Prostate gland (tissue), 2 donors: ENCODE data around the gene HPCAL4. TPM values are rescaled to one million over a fixed set of nuclear protein-coding genes. Genes with fewer than 3 reads are reported as not detected.

Source experiments
- DNase-seq: peaks from one replicate; pipeline ENCODE4 v3.0.0-alpha.2; 2019; ENCODE audit warnings: low spot score
- H3K27ac ChIP-seq, 2 donors: fragments of 200-600 bp; sonication (generic); 2 replicates each; pipeline ENCODE4 v1.5.1; 2017 to 2019
- H3K27me3 ChIP-seq: fragments of 200-600 bp; sonication (generic); replicated peaks from 2 replicates; pipeline ENCODE4 v1.5.1; 2019; ENCODE audit not compliant: insufficient read depth
- H3K36me3 ChIP-seq, 2 donors: fragments of 200-600 bp; sonication (generic); 1 replicate in 1 of 2; 2 replicates in 1 of 2; pipeline versions ENCODE4 v1.5.1 to v1.8.1; 2017 to 2019
- H3K4me1 ChIP-seq: fragments of 200-600 bp; sonication (generic); replicated peaks from 2 replicates; pipeline ENCODE4 v1.5.1; 2019
- H3K4me3 ChIP-seq, 2 donors: fragments of 200-600 bp; sonication (generic); 2 replicates each; pipeline ENCODE4 v1.5.1; 2017 to 2019
- H3K9me3 ChIP-seq: fragments of 200-600 bp; sonication (generic); 2 replicates; pipeline ENCODE4 v1.5.1; 2017
- POLR2A ChIP-seq: fragments of 450-650 bp; IDR thresholded peaks from one replicate; pipeline ENCODE4 v1.6.1; 2016; ENCODE audit warnings: antibody characterized with exemption, mild to moderate bottlenecking
- POLR2AphosphoS5 ChIP-seq: sonication (generic); formaldehyde crosslinking; IDR thresholded peaks from one replicate; pipeline ENCODE4 v1.6.1; 2017; ENCODE audit warnings: antibody characterized with exemption
- WGBS: methylation state at CpG from one replicate; pipeline ENCODE4 v1.1.5; 2018; 5-methylcytosine and 5-hydroxymethylcytosine counted together
- intact Hi-C: fragments of 100-400 bp; cut with DNase I; formaldehyde crosslinking; loops from one replicate; pipeline ENCODE4 v1.14.2; 2022
- small RNA-seq, 2 donors: library from RNA; depleted of rRNA; stranded (forward); fragments of <200 nt; gene quantifications; one replicate each; pipeline ENCODE3, GENCODE V24; 2016
- total RNA-seq, 2 donors: library from RNA; depleted of rRNA; stranded (reverse); fragments of >200 nt; gene quantifications; one replicate each; pipeline ENCODE4 v1.1.0, GENCODE V29; 2016
- TF ChIP-seq, protein P1 (sequence below), 4 experiments: fragments of 200-600 bp in 2 of 4; fragments of 450-650 bp in 2 of 4; sonication (generic) in 2 of 4; IDR thresholded peaks; 1 replicate in 3 of 4; 2 replicates in 1 of 4; pipeline ENCODE4 v1.5.1; 2016 to 2019; ENCODE audit warnings: antibody characterized with exemption in 4 of 4, mild to moderate bottlenecking in 2 of 4, moderate library complexity in 2 of 4

HPCAL4 gene
- total RNA-seq, 2 donors from 2014 or later, result 4.9 TPM; not detected in 1

DNA sequence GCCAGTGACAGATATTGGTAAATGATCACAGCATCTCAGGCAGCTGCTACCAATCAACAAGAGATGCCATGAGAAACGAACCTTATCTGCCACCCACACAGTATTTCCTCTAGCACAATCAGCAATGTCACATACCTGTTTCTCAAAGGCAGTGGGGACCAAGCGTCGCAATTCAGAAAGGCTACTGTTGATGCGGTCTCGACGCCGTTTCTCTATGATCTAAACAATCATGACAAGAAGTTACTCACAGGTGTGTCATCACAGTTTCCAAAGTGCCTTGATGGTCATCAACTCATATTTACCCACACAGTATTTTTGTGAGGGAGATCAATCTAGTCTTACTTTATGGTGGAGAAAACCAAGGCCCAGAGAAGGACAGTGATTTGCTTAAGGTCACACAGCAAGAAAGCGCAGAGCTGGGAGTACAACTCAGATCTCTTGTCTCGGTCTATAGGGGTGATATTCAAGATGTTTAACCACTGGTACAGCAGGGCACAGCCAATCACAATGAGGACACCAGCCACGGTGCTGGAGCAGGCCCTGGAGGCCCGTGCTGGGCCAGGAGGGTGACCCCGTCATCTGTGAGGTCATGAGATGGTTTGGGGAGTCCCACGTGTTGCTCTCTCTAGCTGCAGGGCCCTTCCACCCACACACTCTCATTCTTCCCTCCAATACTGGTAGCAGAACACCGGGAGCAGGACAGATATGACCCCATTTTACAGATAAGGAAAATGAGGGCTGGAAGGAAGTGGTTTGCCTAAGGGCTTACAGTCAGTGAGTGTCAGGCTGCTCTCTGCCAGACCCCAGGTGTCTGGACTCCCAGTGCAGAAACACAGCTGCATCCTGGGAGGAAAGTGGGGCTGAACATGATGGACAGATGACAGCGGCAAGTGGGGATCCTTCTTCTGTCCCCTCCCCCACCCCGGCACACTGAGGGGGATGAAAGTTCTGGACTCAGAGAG, 59.6 kb downstream of the HPCAL4 start:
- TF ChIP-seq POLR2AphosphoS5, result no peak
- TF ChIP-seq POLR2A, result no peak
- TF ChIP-seq, protein P1, sequence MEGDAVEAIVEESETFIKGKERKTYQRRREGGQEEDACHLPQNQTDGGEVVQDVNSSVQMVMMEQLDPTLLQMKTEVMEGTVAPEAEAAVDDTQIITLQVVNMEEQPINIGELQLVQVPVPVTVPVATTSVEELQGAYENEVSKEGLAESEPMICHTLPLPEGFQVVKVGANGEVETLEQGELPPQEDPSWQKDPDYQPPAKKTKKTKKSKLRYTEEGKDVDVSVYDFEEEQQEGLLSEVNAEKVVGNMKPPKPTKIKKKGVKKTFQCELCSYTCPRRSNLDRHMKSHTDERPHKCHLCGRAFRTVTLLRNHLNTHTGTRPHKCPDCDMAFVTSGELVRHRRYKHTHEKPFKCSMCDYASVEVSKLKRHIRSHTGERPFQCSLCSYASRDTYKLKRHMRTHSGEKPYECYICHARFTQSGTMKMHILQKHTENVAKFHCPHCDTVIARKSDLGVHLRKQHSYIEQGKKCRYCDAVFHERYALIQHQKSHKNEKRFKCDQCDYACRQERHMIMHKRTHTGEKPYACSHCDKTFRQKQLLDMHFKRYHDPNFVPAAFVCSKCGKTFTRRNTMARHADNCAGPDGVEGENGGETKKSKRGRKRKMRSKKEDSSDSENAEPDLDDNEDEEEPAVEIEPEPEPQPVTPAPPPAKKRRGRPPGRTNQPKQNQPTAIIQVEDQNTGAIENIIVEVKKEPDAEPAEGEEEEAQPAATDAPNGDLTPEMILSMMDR (IDR thresholded peaks at IDR 0.05), result no peak
- DNase-seq, result no peak
- WGBS, result 84% methylated on average over 16 of the region's 16 CpGs
- intact Hi-C loops, result no loop called here
- no peaks in the 10 kb centered on the region for H3K4me1 ChIP-seq
- no peaks in the 10 kb centered on the region for H3K36me3 ChIP-seq
- no peaks in the 10 kb centered on the region for H3K27me3 ChIP-seq
- no peaks in the 10 kb centered on the region for H3K9me3 ChIP-seq
- H3K4me3 ChIP-seq, result no peak overlapping the region
- H3K27ac ChIP-seq, result no peak overlapping the region

DNA sequence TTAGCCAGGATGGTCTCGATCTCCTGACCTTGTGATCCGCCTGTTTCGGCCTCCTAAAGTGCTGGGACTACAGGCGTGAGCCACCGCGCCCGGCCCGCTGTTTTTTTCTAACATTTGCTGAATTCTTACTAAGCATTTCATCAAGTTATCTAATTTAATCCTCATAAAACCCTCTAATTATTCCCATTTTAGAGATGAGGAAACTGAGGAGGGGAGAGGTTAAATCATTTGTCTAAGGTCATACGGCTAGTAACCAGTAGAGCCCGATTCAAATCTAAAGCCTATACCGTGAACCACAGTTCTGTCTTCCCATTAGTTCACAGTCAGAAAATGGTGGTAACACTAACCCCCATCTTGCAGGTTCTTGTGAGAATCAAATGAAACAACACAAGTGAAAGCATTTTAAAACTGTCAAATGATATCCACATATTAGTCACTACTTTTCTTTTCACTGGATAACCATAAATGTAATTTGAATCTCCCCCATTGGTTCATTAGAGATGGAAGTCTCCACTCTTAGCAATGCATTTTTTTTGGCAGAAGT, 62.4 kb downstream of the HPCAL4 start:
- Histone ChIP-seq H3K4me1 (no peaks in the 10 kb centered on the region), H3K9me3 (no peaks in the 10 kb centered on the region), H3K36me3 (no peaks in the 10 kb centered on the region), H3K27ac (no peak overlapping the region), H3K27me3 (no peaks in the 10 kb centered on the region), H3K4me3 (no peak overlapping the region)
- 97% methylated on average over 11 of the region's 11 CpGs for WGBS
- no peak for TF ChIP-seq POLR2A
- no peak for TF ChIP-seq POLR2AphosphoS5
- TF ChIP-seq, protein P1 (IDR thresholded peaks at IDR 0.05), result no peak
- intact Hi-C loops, result no loop called here
- no peak for DNase-seq

Small RNA genes lying within 50 kb of the gene (small RNA-seq; reads per million reads assigned to genes)
- gene RNU7-121P, result 0 reads per million in 2 donors

Other genes with a start within 250 kb of the HPCAL4 start
- 1 to 10 TPM; 5.4 to 9.4 TPM for gene BMP8A, start 199.8 kb downstream of the HPCAL4 start, total RNA-seq
- gene PABPC4, start 114.6 kb downstream of the HPCAL4 start, total RNA-seq, result 100 to 1,000 TPM in 1 of 2 donors, 10 to 100 TPM in 1; 71.4 to 345 TPM
- 10 to 100 TPM in 1 of 2 donors, 1 to 10 TPM in 1; 2.6 to 51.9 TPM for gene HEYL, start 51.8 kb downstream of the HPCAL4 start, total RNA-seq
- gene NT5C1A, start 19.3 kb downstream of the HPCAL4 start, total RNA-seq, result under 1 TPM in 1 of 2 donors, not detected in 1; 0.91 TPM
- gene PPIE, start 47.4 kb upstream of the HPCAL4 start, total RNA-seq, result 10 to 100 TPM; 57.2 to 60.2 TPM
- gene OXCT2, start 79.9 kb upstream of the HPCAL4 start, total RNA-seq, result 1 to 10 TPM; 1.0 to 4.9 TPM
- gene BMP8B, start 97.4 kb upstream of the HPCAL4 start, total RNA-seq, result 1 to 10 TPM in 1 of 2 donors, under 1 TPM in 1; 0.77 to 4.7 TPM
- 10 to 100 TPM; 23.2 to 35.5 TPM for gene TRIT1, start 192.1 kb upstream of the HPCAL4 start, total RNA-seq
- 10 to 100 TPM; 14.5 to 19.7 TPM for gene MYCL, start 210.5 kb upstream of the HPCAL4 start, total RNA-seq